HCT116 (cell line): Measurements from ENCODE around the gene HIGD2B. TPM values are rescaled to one million over a fixed set of nuclear protein-coding genes. Genes with fewer than 3 reads are reported as not detected.

Experiments used
- ATAC-seq: fragments of 200-7000 bp; cut with Tn5 transposase; 2 replicates; pipeline ENCODE4 v1.9.1; 2020; ENCODE audit warnings: mild to moderate bottlenecking, moderate library complexity
- BruUV-seq: library from RNA; stranded (reverse); fragments of 400-500 nt; replicated peaks from 2 replicates; lab custom pipeline; 2021; lab: Mats Ljungman, UMichigan
- CTCF ChIA-PET: fragments of 300-600 bp; sonication (Branson Sonifier 250); formaldehyde crosslinking; loops from one replicate; lab custom pipeline; 2021; ENCODE audit warnings: antibody characterized with exemption; lab: Charles Lee
- POLR2A ChIA-PET: fragments of 300-600, 350-600 bp; sonication (Branson Sonifier 250); formaldehyde crosslinking; loops from one replicate; lab custom pipeline; 2021; ENCODE audit warnings: antibody characterized with exemption; lab: Charles Lee
- RAD21 ChIA-PET, 2 experiments: fragments of 300-600 bp; sonication (Branson Sonifier 250); formaldehyde crosslinking; loops; one replicate each; lab custom pipeline; 2023; ENCODE audit warnings: low total read pairs in 2 of 2; ENCODE audit not compliant: uncharacterized antibody in 2 of 2, unreplicated experiment in 2 of 2, low non-redundant PET in 1 of 2; lab: Charles Lee
- DNase-seq: peaks from one replicate; pipeline ENCODE4 v3.0.0-alpha.2; 2010; ENCODE audit warnings: low read depth, low spot score
- H2AFZ ChIP-seq: fragments of 200-600 bp; shearing (Covaris generic), sonication (generic); 2 replicates; pipeline ENCODE4 v1.6.1; 2017; ENCODE audit warnings: low read depth, mixed run types, mixed read lengths, antibody characterized with exemption, low read length; ENCODE audit not compliant: poor library complexity, severe bottlenecking
- H3K27ac ChIP-seq: 2 replicates; pipeline ENCODE4 v1.5.1; 2012; ENCODE audit warnings: low read depth, low read length
- H3K27me3 ChIP-seq: fragments of 200-600 bp; sonication (generic); 2 replicates; pipeline ENCODE4 v1.6.1; 2016; ENCODE audit warnings: mixed run types, low read length, mixed read lengths; ENCODE audit not compliant: insufficient read depth
- H3K36me3 ChIP-seq, 2 experiments: fragments of 200-500 bp in 1 of 2; fragments of 200-600 bp in 1 of 2; sonication (Bioruptor generic) in 1 of 2; sonication (generic) in 1 of 2; 2 replicates each; pipeline versions ENCODE4 v1.5.1 to v1.6.1; 2014 to 2016; ENCODE audit warnings: low read length in 2 of 2, inconsistent platforms in 1 of 2, mixed read lengths in 1 of 2, mixed run types in 1 of 2; ENCODE audit not compliant: insufficient read depth in 2 of 2, control insufficient read depth in 1 of 2
- H3K4me1 ChIP-seq, 2 experiments: fragments of 200-600 bp in 1 of 2; sonication (generic) in 1 of 2; 2 replicates each; pipeline versions ENCODE4 v1.5.1 to v1.6.1; 2012 to 2017; ENCODE audit warnings: low read length in 2 of 2, inconsistent platforms in 1 of 2, mild to moderate bottlenecking in 1 of 2, mixed read lengths in 1 of 2, mixed run types in 1 of 2, moderate library complexity in 1 of 2; ENCODE audit not compliant: insufficient read depth in 2 of 2, control insufficient read depth in 1 of 2
- H3K4me2 ChIP-seq: fragments of 200-600 bp; sonication (generic); 2 replicates; pipeline ENCODE4 v1.6.1; 2017; ENCODE audit warnings: mixed run types, low read length, mixed read lengths
- H3K4me3 ChIP-seq, 2 experiments: fragments of 200-600 bp in 1 of 2; sonication (generic) in 1 of 2; replicated peaks in 1 of 2; 2 replicates each; pipeline ENCODE4 v1.5.1; 2011 to 2016; ENCODE audit warnings: low read length in 2 of 2, control low read depth in 1 of 2, low read depth in 1 of 2, mild to moderate bottlenecking in 1 of 2, mixed read lengths in 1 of 2, mixed run types in 1 of 2
- H3K79me2 ChIP-seq: fragments of 200-600 bp; sonication (generic); 2 replicates; pipeline ENCODE4 v1.6.1; 2017; ENCODE audit warnings: mild to moderate bottlenecking, mixed run types, low read length, moderate library complexity, mixed read lengths; ENCODE audit not compliant: insufficient read depth
- H3K9ac ChIP-seq: fragments of 200-600 bp; sonication (generic); 2 replicates; pipeline ENCODE4 v1.6.1; 2016; ENCODE audit warnings: low read length, mixed read lengths
- H3K9me2 ChIP-seq: fragments of 200-600 bp; sonication (generic), shearing (Covaris generic); 2 replicates; pipeline ENCODE4 v1.6.1; 2017; ENCODE audit warnings: mixed run types, mild to moderate bottlenecking, moderate library complexity; ENCODE audit not compliant: insufficient read depth
- H3K9me3 ChIP-seq, 2 experiments: fragments of 200-500 bp in 1 of 2; fragments of 200-600 bp in 1 of 2; sonication (Bioruptor generic) in 1 of 2; sonication (generic) in 1 of 2; 2 replicates each; pipeline ENCODE4 v1.6.1; 2014 to 2017; ENCODE audit warnings: low read length in 2 of 2, mixed read lengths in 2 of 2, inconsistent platforms in 1 of 2, low read depth in 1 of 2, mild to moderate bottlenecking in 1 of 2, mixed run types in 1 of 2, moderate library complexity in 1 of 2; ENCODE audit not compliant: control insufficient read depth in 1 of 2, insufficient read depth in 1 of 2
- H4K20me1 ChIP-seq: fragments of 200-600 bp; sonication (generic), shearing (Covaris generic); 2 replicates; pipeline ENCODE4 v1.6.1; 2017; ENCODE audit warnings: mixed run types, mild to moderate bottlenecking, moderate library complexity; ENCODE audit not compliant: insufficient read depth
- CEBPB ChIP-seq: IDR thresholded peaks from 2 replicates; pipeline ENCODE4 v1.6.1; 2012; ENCODE audit warnings: low read depth
- EGR1 ChIP-seq: IDR thresholded peaks from 2 replicates; pipeline ENCODE4 v1.6.1; 2012; ENCODE audit warnings: low read depth
- ELF1 ChIP-seq: IDR thresholded peaks from 2 replicates; pipeline ENCODE4 v1.6.1; 2012; ENCODE audit warnings: low read depth, borderline replicate concordance
- EZH2 ChIP-seq: fragments of 200-600 bp; sonication (generic); IDR thresholded peaks from 2 replicates; pipeline ENCODE4 v1.6.1; 2017; ENCODE audit warnings: antibody characterized with exemption, mixed run types
- EZH2phosphoT487 ChIP-seq: fragments of 200-600 bp; IDR thresholded peaks from 2 replicates; pipeline ENCODE4 v1.6.1; 2018; ENCODE audit warnings: antibody characterized with exemption, borderline replicate concordance
- JUND ChIP-seq: IDR thresholded peaks from 2 replicates; pipeline ENCODE4 v1.6.1; 2012
- POLR2A ChIP-seq: IDR thresholded peaks from 2 replicates; pipeline ENCODE4 v1.7.0; 2011; ENCODE audit warnings: borderline replicate concordance; ENCODE audit not compliant: insufficient read depth, insufficient read length; ENCODE audit errors: extremely low read depth
- POLR2AphosphoS5 ChIP-seq: IDR thresholded peaks from 2 replicates; pipeline ENCODE4 v1.6.1; 2011; ENCODE audit warnings: mild to moderate bottlenecking, low read depth, low read length, moderate library complexity
- SP1 ChIP-seq: IDR thresholded peaks from 2 replicates; pipeline ENCODE4 v1.6.1; 2012; ENCODE audit warnings: low read depth
- SRF ChIP-seq: IDR thresholded peaks from 2 replicates; pipeline ENCODE4 v1.6.1; 2012; ENCODE audit warnings: low read depth
- TCF7L2 ChIP-seq: IDR thresholded peaks from 2 replicates; pipeline ENCODE4 v1.7.0; 2011; ENCODE audit warnings: borderline replicate concordance, inconsistent platforms; ENCODE audit not compliant: insufficient read depth, insufficient read length; ENCODE audit errors: extremely low read depth
- YY1 ChIP-seq: IDR thresholded peaks from 2 replicates; pipeline ENCODE4 v1.6.1; 2011; ENCODE audit warnings: low read length, low read depth, moderate library complexity, mild to moderate bottlenecking; ENCODE audit not compliant: insufficient replicate concordance; ENCODE audit errors: extremely low read depth
- ZFX ChIP-seq: fragments of 450-650 bp; IDR thresholded peaks from 2 replicates; pipeline ENCODE4 v1.6.1; 2017
- ZNF274 ChIP-seq: fragments of 200-500 bp; sonication (Bioruptor generic); IDR thresholded peaks from 2 replicates; pipeline ENCODE4 v1.6.1; 2014; ENCODE audit warnings: mild to moderate bottlenecking, low read depth, low read length, inconsistent platforms
- intact Hi-C: fragments of 100-400 bp; cut with micrococcal nuclease; formaldehyde crosslinking; loops from 2 replicates; pipeline ENCODE4 v1.10.0; 2022
- total RNA-seq: library from RNA; stranded (reverse); gene quantifications from one replicate; pipeline ENCODE4 v1.2.1, GENCODE V29; 2021; ENCODE audit not compliant: unreplicated experiment
- TF ChIP-seq, protein P1 (sequence below): IDR thresholded peaks from 2 replicates; pipeline ENCODE4 v1.6.1; 2011; ENCODE audit warnings: mild to moderate bottlenecking, low read length, moderate library complexity; ENCODE audit not compliant: insufficient replicate concordance; ENCODE audit errors: extremely low read depth
- TF ChIP-seq, protein P2 (sequence below), 3 experiments: fragments of 200-600 bp in 1 of 3; sonication (generic) in 1 of 3; IDR thresholded peaks in 2 of 3; conservative IDR thresholded peaks in 1 of 3; 2 replicates each; pipeline ENCODE4 v1.5.1; 2012 to 2017; ENCODE audit warnings: low read depth in 2 of 3, low read length in 2 of 3, antibody characterized with exemption in 1 of 3, borderline replicate concordance in 1 of 3, control low read depth in 1 of 3, mild to moderate bottlenecking in 1 of 3, mixed read lengths in 1 of 3, mixed run types in 1 of 3, moderate library complexity in 1 of 3; ENCODE audit not compliant: insufficient read depth in 1 of 3
- TF ChIP-seq, protein P3 (sequence below): IDR thresholded peaks from 2 replicates; pipeline ENCODE4 v1.6.1; 2012

HIGD2B gene
- total RNA-seq, 1 experiment from 2014 or later = 0.27 TPM

DNA sequence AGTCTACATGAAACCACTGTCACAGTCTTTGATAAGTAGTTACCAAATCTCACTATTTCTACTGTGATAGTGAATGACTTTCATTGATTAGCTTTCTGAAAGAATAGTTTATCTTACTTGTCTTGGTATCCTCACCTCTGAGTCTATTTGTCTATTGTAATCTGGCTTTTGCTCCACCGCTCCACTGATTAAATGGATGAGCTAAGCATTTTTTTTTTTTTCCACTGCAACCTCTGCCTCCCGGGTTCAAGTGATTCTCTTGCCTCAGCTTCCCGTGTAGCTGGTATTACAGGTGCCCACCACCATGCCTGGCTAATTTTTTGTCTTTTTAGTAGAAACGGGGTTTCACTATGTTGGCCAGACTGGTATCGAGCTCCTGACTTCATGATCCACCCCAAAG is 13.0 kb upstream of the HIGD2B start:
- no TSS peak for BruUV-seq
- Histone ChIP-seq H3K36me3 (no peaks in the 10 kb centered on the region), H3K79me2 (no peaks in the 10 kb centered on the region), H2AFZ (no peak overlapping the region), H3K27me3 (no peaks in the 10 kb centered on the region), H3K9ac (no peak overlapping the region), H3K9me2 (no peaks in the 10 kb centered on the region), H3K9me3 (no peaks in the 10 kb centered on the region), H3K4me1 (no peaks in the 10 kb centered on the region), H3K4me3 (no peak overlapping the region), H4K20me1 (no peaks in the 10 kb centered on the region), H3K4me2 (no peak overlapping the region), H3K27ac (no peak overlapping the region)
- DNase-seq (no peak), ATAC-seq (no peak)
- ChIA-PET RAD21 (no interaction called here), POLR2A (no interaction called here), CTCF (no interaction called here)
- intact Hi-C loops = no loop called here
- TF ChIP-seq ZFX (no peak), POLR2A (no peak), YY1 (no peak), POLR2AphosphoS5 (no peak), ZNF274 (no peak), ELF1 (no peak), JUND (no peak), TCF7L2 (no peak), EZH2 (no peak), EZH2phosphoT487 (no peak), EGR1 (no peak), CEBPB (no peak), SRF (no peak), SP1 (no peak)
- TF ChIP-seq, protein P1, sequence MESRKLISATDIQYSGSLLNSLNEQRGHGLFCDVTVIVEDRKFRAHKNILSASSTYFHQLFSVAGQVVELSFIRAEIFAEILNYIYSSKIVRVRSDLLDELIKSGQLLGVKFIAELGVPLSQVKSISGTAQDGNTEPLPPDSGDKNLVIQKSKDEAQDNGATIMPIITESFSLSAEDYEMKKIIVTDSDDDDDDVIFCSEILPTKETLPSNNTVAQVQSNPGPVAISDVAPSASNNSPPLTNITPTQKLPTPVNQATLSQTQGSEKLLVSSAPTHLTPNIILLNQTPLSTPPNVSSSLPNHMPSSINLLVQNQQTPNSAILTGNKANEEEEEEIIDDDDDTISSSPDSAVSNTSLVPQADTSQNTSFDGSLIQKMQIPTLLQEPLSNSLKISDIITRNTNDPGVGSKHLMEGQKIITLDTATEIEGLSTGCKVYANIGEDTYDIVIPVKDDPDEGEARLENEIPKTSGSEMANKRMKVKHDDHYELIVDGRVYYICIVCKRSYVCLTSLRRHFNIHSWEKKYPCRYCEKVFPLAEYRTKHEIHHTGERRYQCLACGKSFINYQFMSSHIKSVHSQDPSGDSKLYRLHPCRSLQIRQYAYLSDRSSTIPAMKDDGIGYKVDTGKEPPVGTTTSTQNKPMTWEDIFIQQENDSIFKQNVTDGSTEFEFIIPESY = no peak
- TF ChIP-seq, protein P2, sequence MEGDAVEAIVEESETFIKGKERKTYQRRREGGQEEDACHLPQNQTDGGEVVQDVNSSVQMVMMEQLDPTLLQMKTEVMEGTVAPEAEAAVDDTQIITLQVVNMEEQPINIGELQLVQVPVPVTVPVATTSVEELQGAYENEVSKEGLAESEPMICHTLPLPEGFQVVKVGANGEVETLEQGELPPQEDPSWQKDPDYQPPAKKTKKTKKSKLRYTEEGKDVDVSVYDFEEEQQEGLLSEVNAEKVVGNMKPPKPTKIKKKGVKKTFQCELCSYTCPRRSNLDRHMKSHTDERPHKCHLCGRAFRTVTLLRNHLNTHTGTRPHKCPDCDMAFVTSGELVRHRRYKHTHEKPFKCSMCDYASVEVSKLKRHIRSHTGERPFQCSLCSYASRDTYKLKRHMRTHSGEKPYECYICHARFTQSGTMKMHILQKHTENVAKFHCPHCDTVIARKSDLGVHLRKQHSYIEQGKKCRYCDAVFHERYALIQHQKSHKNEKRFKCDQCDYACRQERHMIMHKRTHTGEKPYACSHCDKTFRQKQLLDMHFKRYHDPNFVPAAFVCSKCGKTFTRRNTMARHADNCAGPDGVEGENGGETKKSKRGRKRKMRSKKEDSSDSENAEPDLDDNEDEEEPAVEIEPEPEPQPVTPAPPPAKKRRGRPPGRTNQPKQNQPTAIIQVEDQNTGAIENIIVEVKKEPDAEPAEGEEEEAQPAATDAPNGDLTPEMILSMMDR (IDR thresholded peaks at IDR 0.05 in 2 of 3, conservative IDR thresholded peaks at IDR 0.05 in 1 of 3; ENCODE audit: borderline replicate concordance in 1 of 3, insufficient read depth in 1 of 3, low read depth in 2 of 3, low read length in 2 of 3) = no peak
- TF ChIP-seq, protein P3, sequence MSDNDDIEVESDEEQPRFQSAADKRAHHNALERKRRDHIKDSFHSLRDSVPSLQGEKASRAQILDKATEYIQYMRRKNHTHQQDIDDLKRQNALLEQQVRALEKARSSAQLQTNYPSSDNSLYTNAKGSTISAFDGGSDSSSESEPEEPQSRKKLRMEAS = no peak
